Epithelial cell of proximal tubule (primary cell): ENCODE results near the gene TEX52. TPM values are rescaled to one million over a fixed set of nuclear protein-coding genes. Genes with fewer than 3 reads are reported as not detected.

ENCODE experiments used
- DNase-seq: peaks from one replicate; pipeline ENCODE4 v3.0.0-alpha.2; 2011; ENCODE audit warnings: low read depth
- H3K4me3 ChIP-seq: 2 replicates; pipeline ENCODE4 v1.5.1; 2011; ENCODE audit warnings: low read depth, mild to moderate bottlenecking, low read length
- total RNA-seq: library from RNA; depleted of rRNA; stranded (reverse); fragments of >200 nt; gene quantifications from 2 replicates; pipeline ENCODE4 v1.2.3, GENCODE V29; 2015
- TF ChIP-seq, protein P1 (sequence below): conservative IDR thresholded peaks from 2 replicates; pipeline ENCODE4 v1.5.1; 2012; ENCODE audit warnings: low read depth, mild to moderate bottlenecking, low read length

TEX52 gene
- total RNA-seq, 1 donor from 2014 or later: not detected

DNA sequence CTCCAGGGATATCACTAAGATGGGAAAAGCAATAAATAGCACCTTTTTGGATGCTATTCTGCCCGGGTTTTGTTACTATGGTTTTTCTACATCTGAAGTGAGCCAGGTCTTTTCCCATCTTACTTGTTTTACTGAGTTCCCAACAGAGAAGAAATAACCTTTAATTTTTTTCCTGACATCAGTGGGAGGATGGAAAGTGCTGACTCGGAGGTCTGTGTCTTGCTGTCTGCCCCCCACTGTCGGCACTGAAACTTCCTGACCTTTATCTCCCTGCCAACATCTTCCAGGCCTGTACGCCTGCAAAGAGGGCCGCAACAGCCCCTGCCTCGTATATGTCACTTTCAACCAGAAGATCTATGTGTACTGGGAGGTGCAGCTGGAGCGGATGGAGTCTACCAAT is 33.4 kb downstream of the TEX52 start:
- no peak overlapping the region for H3K4me3 ChIP-seq
- TF ChIP-seq, protein P1, sequence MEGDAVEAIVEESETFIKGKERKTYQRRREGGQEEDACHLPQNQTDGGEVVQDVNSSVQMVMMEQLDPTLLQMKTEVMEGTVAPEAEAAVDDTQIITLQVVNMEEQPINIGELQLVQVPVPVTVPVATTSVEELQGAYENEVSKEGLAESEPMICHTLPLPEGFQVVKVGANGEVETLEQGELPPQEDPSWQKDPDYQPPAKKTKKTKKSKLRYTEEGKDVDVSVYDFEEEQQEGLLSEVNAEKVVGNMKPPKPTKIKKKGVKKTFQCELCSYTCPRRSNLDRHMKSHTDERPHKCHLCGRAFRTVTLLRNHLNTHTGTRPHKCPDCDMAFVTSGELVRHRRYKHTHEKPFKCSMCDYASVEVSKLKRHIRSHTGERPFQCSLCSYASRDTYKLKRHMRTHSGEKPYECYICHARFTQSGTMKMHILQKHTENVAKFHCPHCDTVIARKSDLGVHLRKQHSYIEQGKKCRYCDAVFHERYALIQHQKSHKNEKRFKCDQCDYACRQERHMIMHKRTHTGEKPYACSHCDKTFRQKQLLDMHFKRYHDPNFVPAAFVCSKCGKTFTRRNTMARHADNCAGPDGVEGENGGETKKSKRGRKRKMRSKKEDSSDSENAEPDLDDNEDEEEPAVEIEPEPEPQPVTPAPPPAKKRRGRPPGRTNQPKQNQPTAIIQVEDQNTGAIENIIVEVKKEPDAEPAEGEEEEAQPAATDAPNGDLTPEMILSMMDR: no peak
- no peak for DNase-seq

DNA sequence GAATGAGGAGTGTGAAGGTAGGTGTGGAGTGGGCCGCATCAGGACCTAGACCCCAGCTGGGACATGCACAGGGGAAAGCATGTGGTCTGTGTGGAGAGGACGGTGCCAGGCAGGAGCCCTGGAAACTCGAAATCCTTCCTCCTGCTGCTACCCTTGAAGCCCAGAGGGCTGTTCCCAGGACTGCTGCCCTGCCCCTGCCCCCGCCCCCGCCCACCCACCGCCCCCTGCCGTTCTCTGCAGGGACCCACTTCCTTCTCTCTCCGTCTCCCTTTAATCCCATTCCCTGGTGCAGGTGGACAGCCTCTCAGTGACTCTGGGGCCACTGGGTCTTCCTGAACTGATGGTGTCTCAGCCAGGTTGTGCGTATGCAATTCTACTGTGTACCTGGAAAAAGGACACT is 36.4 kb downstream of the TEX52 start:
- TF ChIP-seq, protein P1: no peak
- H3K4me3 ChIP-seq: no peak overlapping the region
- no peak for DNase-seq

DNA sequence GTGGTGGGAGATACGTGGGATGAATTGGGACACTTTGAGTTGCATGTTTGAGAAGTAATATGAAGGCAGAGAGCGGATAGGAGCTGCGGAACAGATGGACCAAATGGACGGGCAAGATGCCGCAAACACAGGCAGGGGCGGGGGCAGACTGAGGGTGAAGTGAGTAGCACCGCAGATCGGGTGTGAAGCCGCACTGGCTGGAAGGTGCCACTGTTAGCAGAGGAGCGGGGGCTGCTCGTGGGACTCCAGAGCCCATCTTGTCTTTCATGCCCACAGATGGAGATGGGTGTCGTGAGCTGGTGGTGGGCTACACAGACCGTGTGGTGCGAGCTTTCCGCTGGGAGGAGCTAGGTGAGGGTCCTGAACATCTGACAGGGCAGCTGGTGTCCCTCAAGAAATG is 37.0 kb downstream of the TEX52 start:
- H3K4me3 ChIP-seq: no peak overlapping the region
- TF ChIP-seq, protein P1: no peak
- no peak for DNase-seq

DNA sequence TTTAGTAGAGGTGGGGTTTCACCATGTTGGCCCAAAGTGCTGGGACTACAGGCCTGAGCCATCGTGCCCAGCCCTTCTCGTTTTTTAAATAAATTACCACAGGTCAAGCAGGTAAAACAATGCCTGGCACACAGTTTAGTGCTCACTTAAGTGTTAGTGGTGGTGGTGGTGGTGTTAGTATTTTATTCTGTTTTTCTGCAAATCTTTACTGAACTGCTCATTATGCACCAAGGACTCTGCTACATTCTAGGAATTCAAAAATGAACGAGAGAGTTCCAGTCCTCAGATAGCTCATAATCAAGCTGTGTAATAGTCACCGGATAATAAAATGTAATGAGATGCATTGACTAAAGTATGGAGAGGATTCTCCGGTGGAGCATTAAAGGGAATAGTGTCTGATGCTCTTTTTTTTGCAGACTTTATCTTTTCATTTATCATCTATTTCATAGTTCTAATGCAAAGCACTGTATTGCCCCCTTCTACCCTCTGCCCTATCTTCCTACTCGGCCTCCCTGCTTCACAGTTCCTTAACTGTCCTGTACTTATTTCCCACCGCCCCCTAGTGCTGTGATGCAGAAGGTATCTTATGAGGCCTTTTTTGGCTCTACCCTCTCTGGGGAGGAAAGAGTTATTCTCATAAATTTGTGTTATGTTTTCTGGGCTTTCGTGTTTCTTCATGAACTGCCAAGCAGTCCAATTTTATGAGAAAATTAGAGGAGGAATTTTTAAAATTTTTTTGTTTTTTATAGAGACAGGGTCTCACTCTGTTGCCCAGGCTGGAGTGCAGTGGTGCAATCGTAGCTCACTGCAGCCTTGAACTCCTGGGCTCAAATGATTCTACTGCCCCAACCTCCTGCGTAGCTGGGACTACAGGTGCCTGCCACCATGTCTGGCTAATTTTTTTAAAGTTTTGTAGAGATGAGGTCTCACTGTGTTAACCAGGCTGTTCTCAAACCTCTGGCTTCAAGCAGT is 43.3 kb downstream of the TEX52 start:
- DNase-seq: no peak
- TF ChIP-seq, protein P1: peak; percentile 80
- H3K4me3 ChIP-seq: peak overlapping the region; percentile 96

DNA sequence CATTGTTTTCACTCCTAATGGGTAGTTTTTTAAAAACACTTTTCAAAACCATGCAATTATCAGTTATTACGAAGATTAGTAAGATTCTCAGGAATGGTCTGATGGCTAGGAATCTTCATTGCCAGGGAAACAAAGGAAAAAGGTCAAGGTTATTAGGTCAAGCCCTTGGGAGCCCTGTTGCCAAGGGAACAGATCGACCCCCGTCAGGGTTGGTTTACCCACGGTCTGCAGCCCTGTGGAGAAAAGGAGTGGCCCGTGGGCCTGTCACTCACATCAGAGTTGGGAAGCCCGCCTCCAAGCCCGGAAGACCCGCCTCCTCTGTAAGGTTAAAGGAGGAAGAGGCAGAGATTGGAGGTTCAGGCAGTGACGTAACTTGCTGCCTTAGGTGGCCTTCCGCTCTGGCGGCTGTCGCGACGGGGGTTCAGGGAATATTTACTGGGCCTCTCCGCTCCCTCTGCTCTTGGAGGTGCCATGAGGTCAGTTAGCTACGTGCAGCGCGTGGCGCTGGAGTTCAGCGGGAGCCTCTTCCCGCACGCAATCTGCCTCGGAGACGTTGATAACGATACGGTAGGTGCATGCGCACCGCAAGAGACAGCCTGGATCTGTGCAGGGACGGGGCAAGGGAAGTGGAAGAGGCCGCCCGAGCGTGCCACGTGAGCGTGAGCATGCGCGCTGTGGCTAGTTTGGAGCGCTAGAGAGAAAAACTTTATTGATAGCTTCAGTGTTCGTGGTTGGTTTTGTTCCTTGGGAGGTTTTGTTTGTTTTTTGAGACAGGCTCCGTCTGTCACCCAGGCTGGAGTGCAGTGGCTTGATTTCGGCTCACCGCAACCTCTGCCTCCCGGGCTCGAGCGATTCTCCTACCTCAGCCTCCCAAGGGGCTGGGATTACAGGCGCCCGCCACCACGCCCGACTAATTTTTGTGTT is 44.3 kb downstream of the TEX52 start, which contains the start of gene ITFG2:
TSS of gene ITFG2 (plus strand) at position 379 of the 924 bp plus-strand sequence. CDS start at position 472, 93 bp downstream.
- H3K4me3 ChIP-seq: peak within 1 kb of the TSS; percentile 96
- TF ChIP-seq, protein P1: no peak
- DNase-seq: peak; percentile 86

DNA sequence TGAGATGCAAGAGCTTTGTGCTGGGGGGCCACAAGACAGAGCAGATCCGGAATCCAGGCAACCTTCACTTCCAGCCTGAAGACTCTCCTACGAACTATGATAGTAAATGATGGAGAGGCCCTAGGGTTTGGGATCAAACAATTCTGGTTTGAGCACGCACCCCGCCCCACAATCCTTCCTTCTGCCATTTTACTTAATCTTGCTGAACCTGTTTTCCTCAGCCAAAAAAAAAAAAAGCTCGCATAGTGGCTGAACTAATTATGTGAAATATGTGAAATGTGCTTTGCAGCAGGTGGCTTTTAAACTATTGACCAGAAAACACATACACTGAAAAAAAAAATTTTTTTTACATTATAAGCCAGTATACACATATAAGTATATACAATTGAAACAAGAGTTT is 45.0 kb downstream of the TEX52 start:
- H3K4me3 ChIP-seq: peak overlapping the region; percentile 96
- TF ChIP-seq, protein P1: no peak
- DNase-seq: no peak
